PC-9 (cell line): ENCODE results near the gene SSC4D.

Experiments
- EZH2 ChIP-seq: fragments of 200-600 bp; sonication (generic); IDR thresholded peaks from 2 replicates; pipeline ENCODE4 v1.8.0; 2017; ENCODE audit warnings: antibody characterized with exemption, low read depth
- TF ChIP-seq, protein P1 (sequence below): fragments of 200-600 bp; sonication (generic); conservative IDR thresholded peaks from 2 replicates; pipeline ENCODE4 v1.6.1; 2017; ENCODE audit warnings: mixed run types, antibody characterized with exemption, mild to moderate bottlenecking, moderate library complexity

DNA sequence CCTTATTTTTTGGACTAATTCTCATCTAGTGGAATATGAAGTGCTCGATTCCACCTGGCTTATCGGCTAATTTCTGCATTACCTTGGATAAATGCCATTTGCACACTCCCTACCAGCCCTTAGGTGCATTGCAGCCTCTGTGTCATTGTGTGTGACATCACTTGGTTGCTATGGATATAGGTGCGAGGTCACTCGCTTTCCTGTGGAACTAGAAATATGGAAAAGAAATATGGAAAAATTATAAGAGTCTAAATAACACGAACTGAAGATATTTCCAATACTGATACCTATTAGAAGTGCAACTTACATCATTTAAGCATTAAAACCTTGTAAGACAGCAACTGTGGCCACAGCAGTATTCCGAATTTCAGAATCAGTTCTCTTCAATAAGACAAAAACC lies 52.7 kb downstream of the SSC4D start:
- TF ChIP-seq, protein P1, sequence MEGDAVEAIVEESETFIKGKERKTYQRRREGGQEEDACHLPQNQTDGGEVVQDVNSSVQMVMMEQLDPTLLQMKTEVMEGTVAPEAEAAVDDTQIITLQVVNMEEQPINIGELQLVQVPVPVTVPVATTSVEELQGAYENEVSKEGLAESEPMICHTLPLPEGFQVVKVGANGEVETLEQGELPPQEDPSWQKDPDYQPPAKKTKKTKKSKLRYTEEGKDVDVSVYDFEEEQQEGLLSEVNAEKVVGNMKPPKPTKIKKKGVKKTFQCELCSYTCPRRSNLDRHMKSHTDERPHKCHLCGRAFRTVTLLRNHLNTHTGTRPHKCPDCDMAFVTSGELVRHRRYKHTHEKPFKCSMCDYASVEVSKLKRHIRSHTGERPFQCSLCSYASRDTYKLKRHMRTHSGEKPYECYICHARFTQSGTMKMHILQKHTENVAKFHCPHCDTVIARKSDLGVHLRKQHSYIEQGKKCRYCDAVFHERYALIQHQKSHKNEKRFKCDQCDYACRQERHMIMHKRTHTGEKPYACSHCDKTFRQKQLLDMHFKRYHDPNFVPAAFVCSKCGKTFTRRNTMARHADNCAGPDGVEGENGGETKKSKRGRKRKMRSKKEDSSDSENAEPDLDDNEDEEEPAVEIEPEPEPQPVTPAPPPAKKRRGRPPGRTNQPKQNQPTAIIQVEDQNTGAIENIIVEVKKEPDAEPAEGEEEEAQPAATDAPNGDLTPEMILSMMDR, result no peak
- TF ChIP-seq EZH2, result no peak
